Caco-2 (cell line): Measurements from ENCODE around the gene TYROBP. TPM values are rescaled to one million over a fixed set of nuclear protein-coding genes. Genes with fewer than 3 reads are reported as not detected.

Experiments used
- BruUV-seq: library from RNA; stranded (reverse); fragments of 400-500 nt; replicated peaks from 2 replicates; lab custom pipeline; 2021; lab: Mats Ljungman, UMichigan
- CTCF ChIA-PET: fragments of 300-600 bp; sonication (Branson Sonifier 250); formaldehyde crosslinking; loops from one replicate; lab custom pipeline; 2022; ENCODE audit warnings: antibody characterized with exemption; lab: Charles Lee
- POLR2A ChIA-PET: fragments of 300-600 bp; sonication (Branson Sonifier 250); formaldehyde crosslinking; loops from one replicate; lab custom pipeline; 2022; ENCODE audit warnings: antibody characterized with exemption; lab: Charles Lee
- DNase-seq, 2 experiments: peaks; one replicate each; pipeline versions ENCODE4 v3.0.0 to v3.0.0-alpha.2; 2020 to 2022
- H3K27me3 ChIP-seq: replicated peaks from 2 replicates; pipeline ENCODE4 v1.6.0; 2011; ENCODE audit warnings: low read length; ENCODE audit not compliant: control insufficient read depth, insufficient read depth
- H3K36me3 ChIP-seq: 2 replicates; pipeline ENCODE4 v1.5.1; 2011; ENCODE audit warnings: low read length; ENCODE audit not compliant: control insufficient read depth, insufficient read depth
- H3K4me1 ChIP-seq: fragments of 250-450 bp; sonication (Bioruptor Pico); 2 replicates; pipeline ENCODE4 v1.5.1; 2020; ENCODE audit warnings: mild to moderate bottlenecking
- H3K4me3 ChIP-seq: 2 replicates; pipeline ENCODE4 v1.5.1; 2011; ENCODE audit warnings: low read depth, mild to moderate bottlenecking, control low read depth, low read length
- H3K9me3 ChIP-seq: fragments of 250-450 bp; sonication (Bioruptor Pico); 2 replicates; pipeline ENCODE4 v1.5.1; 2020; ENCODE audit warnings: mild to moderate bottlenecking, moderate library complexity
- H3K27ac Mint-ChIP-seq: one replicate; pipeline ENCODE4 v1.8.0; 2022; ENCODE audit warnings: mixed read lengths; ENCODE audit not compliant: unreplicated experiment
- H3K27me3 Mint-ChIP-seq: one replicate; pipeline ENCODE4 v1.8.0; 2022; ENCODE audit warnings: mixed read lengths; ENCODE audit not compliant: insufficient read depth, unreplicated experiment
- H3K36me3 Mint-ChIP-seq: one replicate; pipeline ENCODE4 v1.8.0; 2022; ENCODE audit warnings: mild to moderate bottlenecking, mixed read lengths; ENCODE audit not compliant: insufficient read depth, unreplicated experiment
- H3K4me1 Mint-ChIP-seq: one replicate; pipeline ENCODE4 v1.8.0; 2022; ENCODE audit warnings: low read depth, mixed read lengths; ENCODE audit not compliant: unreplicated experiment
- H3K4me3 Mint-ChIP-seq: one replicate; pipeline ENCODE4 v1.8.0; 2022; ENCODE audit warnings: mild to moderate bottlenecking, moderate library complexity, mixed read lengths; ENCODE audit not compliant: unreplicated experiment
- H3K9me3 Mint-ChIP-seq: one replicate; pipeline ENCODE4 v1.8.0; 2022; ENCODE audit warnings: mixed read lengths; ENCODE audit not compliant: unreplicated experiment
- intact Hi-C: fragments of 100-400 bp; cut with micrococcal nuclease; formaldehyde crosslinking; loops from one replicate; pipeline ENCODE4 v1.10.0; 2022; ENCODE audit not compliant: unreplicated experiment
- total RNA-seq: library from RNA; stranded (reverse); gene quantifications from 2 replicates; pipeline ENCODE4 v1.2.3, GENCODE V29; 2022
- TF ChIP-seq, protein P1 (sequence below), 2 experiments: fragments of 200-600 bp in 1 of 2; IDR thresholded peaks; 1 replicate in 1 of 2; 2 replicates in 1 of 2; pipeline versions ENCODE4 v1.5.1 to v1.8.0; 2011 to 2022; ENCODE audit warnings: antibody characterized with exemption in 1 of 2, control low read depth in 1 of 2, inconsistent platforms in 1 of 2, low read depth in 1 of 2, low read length in 1 of 2, mild to moderate bottlenecking in 1 of 2, moderate library complexity in 1 of 2; ENCODE audit not compliant: insufficient read depth in 1 of 2, severe bottlenecking in 1 of 2, unreplicated experiment in 1 of 2

The TYROBP gene
- total RNA-seq, 1 experiment from 2014 or later, result not detected

DNA sequence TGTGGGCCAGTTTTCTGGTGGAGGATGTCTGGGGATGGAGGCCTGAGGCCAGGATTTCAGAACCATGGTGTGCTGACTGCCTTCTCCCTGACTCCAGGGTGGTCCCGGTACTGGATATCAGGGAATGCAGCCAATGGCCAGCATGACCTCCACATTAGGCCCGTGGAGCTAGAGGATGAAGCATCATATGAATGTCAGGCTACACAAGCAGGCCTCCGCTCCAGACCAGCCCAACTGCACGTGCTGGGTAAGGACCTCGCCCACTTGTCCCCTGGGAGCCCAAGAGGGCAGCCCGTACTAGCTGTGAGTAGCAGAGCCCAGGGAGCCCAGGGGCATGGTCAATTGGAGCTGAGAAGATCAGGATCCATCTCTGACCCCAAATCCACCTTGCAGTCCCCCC is 49.8 kb downstream of the TYROBP start:
- CTCF ChIA-PET, result no interaction called here
- peaks cover 9% of the 10 kb centered on the region for H3K27me3 Mint-ChIP-seq
- H3K4me1 ChIP-seq, result peaks cover 17% of the 10 kb centered on the region
- no peak overlapping the region for H3K4me3 ChIP-seq
- no peak overlapping the region for H3K27ac Mint-ChIP-seq
- no TSS peak for BruUV-seq
- H3K36me3 Mint-ChIP-seq, result peaks cover 7% of the 10 kb centered on the region
- no peak for DNase-seq
- H3K9me3 Mint-ChIP-seq, result no peaks in the 10 kb centered on the region
- no peak overlapping the region for H3K4me3 Mint-ChIP-seq
- intact Hi-C loops, result no loop called here
- no peaks in the 10 kb centered on the region; the same call in 1 of the 2 replicates for H3K27me3 ChIP-seq
- H3K9me3 ChIP-seq, result no peaks in the 10 kb centered on the region
- peaks cover 15% of the 10 kb centered on the region for H3K4me1 Mint-ChIP-seq
- TF ChIP-seq, protein P1, sequence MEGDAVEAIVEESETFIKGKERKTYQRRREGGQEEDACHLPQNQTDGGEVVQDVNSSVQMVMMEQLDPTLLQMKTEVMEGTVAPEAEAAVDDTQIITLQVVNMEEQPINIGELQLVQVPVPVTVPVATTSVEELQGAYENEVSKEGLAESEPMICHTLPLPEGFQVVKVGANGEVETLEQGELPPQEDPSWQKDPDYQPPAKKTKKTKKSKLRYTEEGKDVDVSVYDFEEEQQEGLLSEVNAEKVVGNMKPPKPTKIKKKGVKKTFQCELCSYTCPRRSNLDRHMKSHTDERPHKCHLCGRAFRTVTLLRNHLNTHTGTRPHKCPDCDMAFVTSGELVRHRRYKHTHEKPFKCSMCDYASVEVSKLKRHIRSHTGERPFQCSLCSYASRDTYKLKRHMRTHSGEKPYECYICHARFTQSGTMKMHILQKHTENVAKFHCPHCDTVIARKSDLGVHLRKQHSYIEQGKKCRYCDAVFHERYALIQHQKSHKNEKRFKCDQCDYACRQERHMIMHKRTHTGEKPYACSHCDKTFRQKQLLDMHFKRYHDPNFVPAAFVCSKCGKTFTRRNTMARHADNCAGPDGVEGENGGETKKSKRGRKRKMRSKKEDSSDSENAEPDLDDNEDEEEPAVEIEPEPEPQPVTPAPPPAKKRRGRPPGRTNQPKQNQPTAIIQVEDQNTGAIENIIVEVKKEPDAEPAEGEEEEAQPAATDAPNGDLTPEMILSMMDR (IDR thresholded peaks at IDR 0.05; ENCODE audit: insufficient read depth in 1 of 2, low read depth in 1 of 2, low read length in 1 of 2, severe bottlenecking in 1 of 2, unreplicated experiment in 1 of 2), result no peak
- no peaks in the 10 kb centered on the region for H3K36me3 ChIP-seq
- POLR2A ChIA-PET, result no interaction called here

DNA sequence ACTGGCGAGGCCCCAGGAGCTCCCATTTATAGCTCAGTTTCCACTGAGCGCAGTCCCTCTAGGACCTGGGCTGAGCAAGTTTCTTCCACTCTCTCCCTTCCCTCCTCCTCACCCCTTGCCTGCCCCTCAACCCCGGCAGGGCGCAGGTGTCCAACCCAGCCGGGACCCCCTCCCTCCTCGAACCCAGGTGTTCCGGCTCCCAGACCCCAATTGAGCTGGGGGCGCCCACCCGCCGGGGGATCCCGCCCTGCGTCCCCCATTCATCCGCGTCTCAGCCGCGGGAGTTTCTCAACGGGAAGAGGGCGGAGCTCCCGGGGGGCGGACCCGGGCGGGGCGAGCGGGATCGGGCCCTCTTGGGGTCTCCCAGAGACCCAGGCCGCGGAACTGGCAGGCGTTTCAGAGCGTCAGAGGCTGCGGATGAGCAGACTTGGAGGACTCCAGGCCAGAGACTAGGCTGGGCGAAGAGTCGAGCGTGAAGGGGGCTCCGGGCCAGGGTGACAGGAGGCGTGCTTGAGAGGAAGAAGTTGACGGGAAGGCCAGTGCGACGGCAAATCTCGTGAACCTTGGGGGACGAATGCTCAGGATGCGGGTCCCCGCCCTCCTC is 51.4 kb downstream of the TYROBP start, which contains the start of gene KIRREL2:
Gene KIRREL2, plus strand, starts transcription at position 366 of the 604 bp plus-strand sequence. Its CDS starts 209 bp downstream, at position 575.
- POLR2A ChIA-PET, result no interaction called here
- peak in 1 of 2 experiments; percentile 25 for DNase-seq
- no peaks in the 10 kb centered on the region; the same call in 1 of the 2 replicates for H3K27me3 ChIP-seq

More for the DNA sequence above, 51.4 kb downstream of the TYROBP start, which contains the start of gene KIRREL2:
- peaks cover 22% of the 10 kb centered on the region for H3K27me3 Mint-ChIP-seq
- peak within 1 kb of the TSS; percentile 38 for H3K4me3 ChIP-seq
- peaks cover 16% of the 10 kb centered on the region for H3K4me1 ChIP-seq
- intact Hi-C loops, result no loop called here
- no peaks in the 10 kb centered on the region for H3K9me3 ChIP-seq
- CTCF ChIA-PET, result interaction anchor here (0.8 kb wide), 2 partner anchors 74 to 271 kb away, joined by 3 to 4 read pairs; no protein-coding TSS in a partner anchor
- no peaks in the 10 kb centered on the region for H3K9me3 Mint-ChIP-seq
- H3K36me3 Mint-ChIP-seq, result peaks cover 9% of the 10 kb centered on the region
- H3K27ac Mint-ChIP-seq, result no peak within 1 kb of the TSS
- TF ChIP-seq, protein P1 (IDR thresholded peaks at IDR 0.05; ENCODE audit: insufficient read depth in 1 of 2, low read depth in 1 of 2, low read length in 1 of 2, severe bottlenecking in 1 of 2, unreplicated experiment in 1 of 2), result no peak
- no peaks in the 10 kb centered on the region for H3K36me3 ChIP-seq
- H3K4me3 Mint-ChIP-seq, result peak within 1 kb of the TSS; percentile 56
- no TSS peak for BruUV-seq
- H3K4me1 Mint-ChIP-seq, result peaks cover 15% of the 10 kb centered on the region

Other genes with a start within 250 kb of the TYROBP start
- not detected in 2 replicates for gene UPK1A, start 241.8 kb downstream of the TYROBP start, total RNA-seq
- not detected in 2 replicates for gene ZBTB32, start 203.7 kb downstream of the TYROBP start, total RNA-seq
- gene KMT2B, start 190.3 kb downstream of the TYROBP start, total RNA-seq, result 54.2 and 62.6 TPM in 2 replicates
- gene IGFLR1, start 165.8 kb downstream of the TYROBP start, total RNA-seq, result 10.1 and 11.3 TPM in 2 replicates
- gene U2AF1L4, start 162.9 kb downstream of the TYROBP start, total RNA-seq, result 21.3 and 24.6 TPM in 2 replicates
- 70.2 and 70.5 TPM in 2 replicates for gene PSENEN, start 162.6 kb downstream of the TYROBP start, total RNA-seq
- gene LIN37, start 159.7 kb downstream of the TYROBP start, total RNA-seq, result 8.1 and 10.2 TPM in 2 replicates
- gene HSPB6, start 151.3 kb downstream of the TYROBP start, total RNA-seq, result 0.48 and 0.81 TPM in 2 replicates
- gene PROSER3, start 150.1 kb downstream of the TYROBP start, total RNA-seq, result 34.6 and 37.0 TPM in 2 replicates
- 17.8 and 18.3 TPM in 2 replicates for gene ARHGAP33, start 132.7 kb downstream of the TYROBP start, total RNA-seq
- 0.28 TPM in 1 of 2 replicates, not detected in the other for gene PRODH2, start 95.5 kb downstream of the TYROBP start, total RNA-seq
- not detected in 2 replicates for gene NPHS1, start 55.8 kb downstream of the TYROBP start, total RNA-seq
- gene KIRREL2, start 51.4 kb downstream of the TYROBP start, total RNA-seq, result 0.14 TPM in 1 of 2 replicates, not detected in the other
- 4.6 and 6.5 TPM in 2 replicates for gene APLP1, start 39.7 kb downstream of the TYROBP start, total RNA-seq
- 8.0 and 10.5 TPM in 2 replicates for gene NFKBID, start 7.8 kb downstream of the TYROBP start, total RNA-seq
- gene HCST, start 5.8 kb downstream of the TYROBP start, total RNA-seq, result not detected in 2 replicates
- 10.2 and 12.4 TPM in 2 replicates for gene LRFN3, start 28.1 kb upstream of the TYROBP start, total RNA-seq
- gene SDHAF1, start 86.9 kb upstream of the TYROBP start, total RNA-seq, result 26.2 and 28.1 TPM in 2 replicates
- gene SYNE4, start 100.5 kb upstream of the TYROBP start, total RNA-seq, result 42.5 and 48.5 TPM in 2 replicates
- gene ALKBH6, start 105.9 kb upstream of the TYROBP start, total RNA-seq, result 29.4 and 30.8 TPM in 2 replicates
- gene CLIP3, start 124.6 kb upstream of the TYROBP start, total RNA-seq, result 1.7 and 2.2 TPM in 2 replicates
- 7.6 and 8.8 TPM in 2 replicates for gene THAP8, start 146.0 kb upstream of the TYROBP start, total RNA-seq
- gene WDR62, start 146.6 kb upstream of the TYROBP start, total RNA-seq, result 30.6 and 32.9 TPM in 2 replicates
- not detected in 2 replicates for gene OVOL3, start 202.8 kb upstream of the TYROBP start, total RNA-seq
- gene POLR2I, start 206.6 kb upstream of the TYROBP start, total RNA-seq, result 121 and 129 TPM in 2 replicates
- 173 and 191 TPM in 2 replicates for gene TBCB, start 207.2 kb upstream of the TYROBP start, total RNA-seq
- 480 and 489 TPM in 2 replicates for gene CAPNS1, start 231.8 kb upstream of the TYROBP start, total RNA-seq
- not detected in 2 replicates for gene COX7A1, start 244.2 kb upstream of the TYROBP start, total RNA-seq